ENCODE data around the gene MAST2. TPM values are rescaled to one million over a fixed set of nuclear protein-coding genes. Genes with fewer than 3 reads are reported as not detected.
A peak's percentile ranks its signal among the peaks of the same experiment; 100 is the strongest.
"Not testable (repeated sequence)": the region's sequence is repeated elsewhere in the genome, so short reads cannot be mapped to it uniquely, and the experiment has no call there.

The MAST2 gene
- total RNA-seq, 1 donor from 2014 or later, result 12.6 TPM

DNA sequence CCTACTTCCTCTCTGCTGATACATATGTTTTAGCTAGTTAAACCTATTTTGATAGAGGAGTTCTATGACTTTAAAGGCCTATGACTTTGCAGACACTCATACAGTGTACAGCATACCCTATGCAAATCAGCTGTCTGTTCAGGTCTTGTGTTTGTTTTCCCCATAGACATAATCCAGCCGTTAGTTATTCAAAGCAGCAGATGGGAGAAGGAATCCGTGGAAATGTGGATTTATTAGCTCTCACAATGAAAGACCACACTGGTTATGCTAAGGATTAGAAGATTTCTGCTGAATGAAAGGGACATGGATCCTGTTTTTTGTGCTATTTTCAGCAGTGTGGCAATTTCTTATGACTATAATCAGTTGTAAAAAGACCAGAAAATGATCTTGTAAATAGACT is 59.8 kb downstream of the MAST2 start:
- DNase-seq (ENCODE audit: low read depth) (no peak), FAIRE-seq (no peak)
- H3K27me3 ChIP-seq (ENCODE audit: control insufficient read depth, insufficient read depth, low read length), result no peaks in the 10 kb centered on the region
- TF ChIP-seq, protein P1, sequence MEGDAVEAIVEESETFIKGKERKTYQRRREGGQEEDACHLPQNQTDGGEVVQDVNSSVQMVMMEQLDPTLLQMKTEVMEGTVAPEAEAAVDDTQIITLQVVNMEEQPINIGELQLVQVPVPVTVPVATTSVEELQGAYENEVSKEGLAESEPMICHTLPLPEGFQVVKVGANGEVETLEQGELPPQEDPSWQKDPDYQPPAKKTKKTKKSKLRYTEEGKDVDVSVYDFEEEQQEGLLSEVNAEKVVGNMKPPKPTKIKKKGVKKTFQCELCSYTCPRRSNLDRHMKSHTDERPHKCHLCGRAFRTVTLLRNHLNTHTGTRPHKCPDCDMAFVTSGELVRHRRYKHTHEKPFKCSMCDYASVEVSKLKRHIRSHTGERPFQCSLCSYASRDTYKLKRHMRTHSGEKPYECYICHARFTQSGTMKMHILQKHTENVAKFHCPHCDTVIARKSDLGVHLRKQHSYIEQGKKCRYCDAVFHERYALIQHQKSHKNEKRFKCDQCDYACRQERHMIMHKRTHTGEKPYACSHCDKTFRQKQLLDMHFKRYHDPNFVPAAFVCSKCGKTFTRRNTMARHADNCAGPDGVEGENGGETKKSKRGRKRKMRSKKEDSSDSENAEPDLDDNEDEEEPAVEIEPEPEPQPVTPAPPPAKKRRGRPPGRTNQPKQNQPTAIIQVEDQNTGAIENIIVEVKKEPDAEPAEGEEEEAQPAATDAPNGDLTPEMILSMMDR (IDR thresholded peaks at IDR 0.05; ENCODE audit: insufficient read depth, low read length, severe bottlenecking), result no peak
- H3K4me3 ChIP-seq (ENCODE audit: low read depth, low read length), result no peak overlapping the region
- no peaks in the 10 kb centered on the region for H3K36me3 ChIP-seq (ENCODE audit: control insufficient read depth, insufficient read depth, low read length)

DNA sequence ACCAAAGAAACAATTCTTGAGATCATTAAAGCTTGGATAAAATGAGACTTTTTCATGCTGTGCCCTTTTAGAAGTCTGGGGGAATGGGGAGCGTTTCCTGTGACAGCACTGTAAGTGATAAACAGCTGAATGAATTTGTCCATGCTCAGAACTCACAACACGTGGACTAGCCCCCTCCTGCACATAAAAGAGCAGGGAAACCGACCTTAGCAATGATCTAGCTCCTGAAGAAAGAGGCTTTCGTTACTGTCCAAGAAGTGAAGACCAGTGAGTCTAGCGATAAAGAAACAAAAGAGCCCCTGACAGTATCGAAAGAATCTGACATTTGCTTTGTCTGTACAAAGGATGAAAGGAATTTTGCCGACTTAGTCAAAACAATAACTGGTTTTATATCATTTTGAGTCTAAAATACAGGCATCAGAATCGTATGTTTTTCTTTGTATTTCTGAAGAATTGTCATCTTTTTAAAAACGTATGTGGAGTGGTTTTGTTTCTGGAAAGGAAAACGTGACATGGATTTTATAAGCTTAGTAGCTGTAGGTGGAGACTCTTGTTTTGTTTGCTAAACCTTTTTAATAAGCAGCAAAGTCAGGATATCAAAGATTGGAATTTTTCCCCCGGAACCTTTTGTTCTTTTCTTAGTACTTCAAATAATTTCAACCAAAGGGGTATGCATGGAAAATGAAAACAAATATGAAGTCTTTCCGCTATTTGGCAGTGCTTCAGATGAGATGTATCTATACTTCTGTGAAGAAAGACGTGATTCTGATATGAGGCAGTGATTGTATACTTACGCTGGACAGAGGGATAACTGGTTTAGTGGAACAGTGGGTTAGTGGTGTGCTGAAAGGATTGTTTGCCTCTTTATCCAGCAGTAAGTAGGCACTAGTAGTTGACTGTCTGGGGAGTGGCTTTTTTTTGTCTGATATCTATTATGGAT is 61.0 kb downstream of the MAST2 start:
- H3K4me3 ChIP-seq (ENCODE audit: low read depth, low read length), result peak overlapping the region; percentile 13
- H3K36me3 ChIP-seq (ENCODE audit: control insufficient read depth, insufficient read depth, low read length), result no peaks in the 10 kb centered on the region
- TF ChIP-seq, protein P1 (IDR thresholded peaks at IDR 0.05; ENCODE audit: insufficient read depth, low read length, severe bottlenecking), result no peak
- peak; percentile 18 for DNase-seq (ENCODE audit: low read depth)
- FAIRE-seq, result no peak
- H3K27me3 ChIP-seq (ENCODE audit: control insufficient read depth, insufficient read depth, low read length), result no peaks in the 10 kb centered on the region

DNA sequence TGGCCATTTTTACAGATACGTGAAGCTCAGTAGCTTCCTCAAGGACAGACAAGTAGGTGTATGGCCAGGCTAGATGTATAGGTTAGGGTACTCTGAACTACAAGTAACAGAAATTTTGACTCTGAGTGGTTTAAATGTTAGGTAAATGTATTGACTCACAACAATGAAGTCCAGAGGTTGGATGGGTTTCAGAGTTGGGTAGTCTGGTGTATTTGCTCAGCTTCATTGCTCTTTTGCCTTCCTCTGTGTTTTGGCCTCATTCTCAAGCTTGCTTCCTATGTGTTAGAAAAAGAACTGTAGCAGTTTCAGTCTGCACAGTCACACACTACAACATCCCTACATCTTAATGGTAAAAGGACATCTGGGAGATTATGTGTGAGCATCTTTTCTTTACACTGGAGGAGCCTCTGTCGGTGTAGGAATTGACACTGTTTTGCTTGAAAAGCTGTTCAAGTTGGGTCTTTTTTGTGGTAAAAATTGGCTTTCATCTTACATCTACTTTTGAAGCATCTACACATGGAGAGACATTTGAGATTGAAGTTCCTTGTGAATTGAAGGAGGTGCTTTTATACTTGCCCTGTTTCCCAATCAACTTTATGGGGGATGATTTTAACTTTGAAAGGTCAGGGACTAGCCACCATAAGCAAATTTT is 64.4 kb downstream of the MAST2 start:
- no peak for FAIRE-seq
- H3K4me3 ChIP-seq (ENCODE audit: low read depth, low read length), result no peak overlapping the region
- TF ChIP-seq, protein P1 (IDR thresholded peaks at IDR 0.05; ENCODE audit: insufficient read depth, low read length, severe bottlenecking), result no peak
- no peak for DNase-seq (ENCODE audit: low read depth)
- H3K36me3 ChIP-seq (ENCODE audit: control insufficient read depth, insufficient read depth, low read length), result no peaks in the 10 kb centered on the region
- no peaks in the 10 kb centered on the region for H3K27me3 ChIP-seq (ENCODE audit: control insufficient read depth, insufficient read depth, low read length)

DNA sequence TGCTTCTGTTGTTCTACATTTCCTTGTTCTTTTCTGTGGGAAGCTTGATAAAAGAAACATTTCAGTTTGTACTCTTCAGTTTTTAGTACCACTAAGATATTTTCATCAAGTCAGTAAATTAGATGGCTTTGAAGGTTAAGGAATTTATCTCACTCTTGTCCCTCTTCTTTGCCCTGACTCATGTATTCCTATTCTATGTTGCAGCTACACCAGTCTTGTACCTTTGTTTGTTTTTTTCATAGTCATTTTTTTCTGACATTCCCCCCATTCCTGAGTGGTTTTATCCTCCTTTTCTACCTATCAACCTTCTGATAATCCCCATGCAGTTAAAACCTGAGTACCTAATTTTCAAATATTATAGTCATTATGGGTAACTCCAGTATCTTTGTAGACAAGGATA is 65.4 kb downstream of the MAST2 start:
- TF ChIP-seq, protein P1 (IDR thresholded peaks at IDR 0.05; ENCODE audit: insufficient read depth, low read length, severe bottlenecking), result no peak
- H3K4me3 ChIP-seq (ENCODE audit: low read depth, low read length), result no peak overlapping the region
- no peak for DNase-seq (ENCODE audit: low read depth)
- no peak for FAIRE-seq
- H3K36me3 ChIP-seq (ENCODE audit: control insufficient read depth, insufficient read depth, low read length), result no peaks in the 10 kb centered on the region
- H3K27me3 ChIP-seq (ENCODE audit: control insufficient read depth, insufficient read depth, low read length), result no peaks in the 10 kb centered on the region

DNA sequence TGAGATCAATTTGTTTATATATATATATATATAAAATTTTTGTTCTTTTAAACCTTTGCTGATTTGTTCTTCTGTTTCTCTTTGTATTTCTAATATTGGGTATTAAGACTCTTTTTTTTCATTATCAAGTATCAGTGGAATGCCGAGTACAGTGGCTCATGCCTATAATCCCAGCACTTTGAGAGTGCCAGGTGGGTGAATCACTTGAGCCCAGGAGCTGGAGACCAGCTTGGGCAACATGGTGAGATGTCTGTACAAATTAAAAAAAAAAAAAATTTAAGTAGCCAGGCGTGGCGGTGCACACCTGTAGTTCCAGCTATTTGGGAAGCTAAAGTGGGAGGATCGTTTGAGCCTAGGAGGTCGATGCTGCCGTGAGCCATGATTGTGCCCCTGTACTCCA is 67.1 kb downstream of the MAST2 start:
- no peak overlapping the region for H3K4me3 ChIP-seq (ENCODE audit: low read depth, low read length)
- H3K27me3 ChIP-seq (ENCODE audit: control insufficient read depth, insufficient read depth, low read length), result no peaks in the 10 kb centered on the region
- no peak for FAIRE-seq
- TF ChIP-seq, protein P1 (IDR thresholded peaks at IDR 0.05; ENCODE audit: insufficient read depth, low read length, severe bottlenecking), result no peak
- no peaks in the 10 kb centered on the region for H3K36me3 ChIP-seq (ENCODE audit: control insufficient read depth, insufficient read depth, low read length)
- peak; percentile 51 for DNase-seq (ENCODE audit: low read depth)

DNA sequence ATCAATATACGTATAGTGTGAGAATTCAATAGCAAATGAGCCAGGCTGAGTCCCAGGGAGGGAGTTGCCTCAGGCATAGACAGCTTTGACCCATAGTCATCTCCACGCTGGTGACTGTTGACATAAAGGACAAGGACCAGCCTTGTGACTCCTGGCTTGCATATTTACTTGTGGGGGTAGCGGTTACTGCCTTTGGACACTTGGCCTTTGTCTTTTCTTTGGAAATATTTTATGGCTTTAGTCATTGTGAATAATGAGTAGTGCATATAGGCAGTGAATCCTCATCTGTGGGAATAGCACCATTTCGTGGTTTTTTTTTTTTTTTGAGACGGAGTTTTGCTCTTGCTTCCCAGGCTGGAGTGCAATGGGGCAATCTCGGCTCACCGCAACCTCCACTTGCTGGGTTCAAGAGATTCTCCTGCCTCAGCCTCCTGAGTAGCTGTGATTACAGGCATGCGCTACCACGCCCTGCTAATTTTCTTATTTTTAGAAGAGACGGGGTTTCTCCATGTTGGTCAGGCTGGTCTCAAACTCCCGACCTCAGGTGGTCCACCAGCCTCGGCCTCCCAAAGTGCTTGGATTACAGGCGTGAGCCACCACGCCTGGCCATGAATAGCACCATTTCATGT is 68.9 kb downstream of the MAST2 start:
- peak; percentile 13 for DNase-seq (ENCODE audit: low read depth)
- not testable (repeated sequence) for FAIRE-seq; H3K4me3 ChIP-seq (ENCODE audit: low read depth, low read length)

More for the DNA sequence above, 68.9 kb downstream of the MAST2 start:
- not testable (repeated sequence) for H3K27me3 ChIP-seq (ENCODE audit: control insufficient read depth, insufficient read depth, low read length); H3K36me3 ChIP-seq (ENCODE audit: control insufficient read depth, insufficient read depth, low read length)

Measured in bronchial epithelial cell (primary cell).